Naive thymus-derived CD4-positive, alpha-beta T cell (primary cell): ENCODE results near the gene PRDM2. TPM values are rescaled to one million over a fixed set of nuclear protein-coding genes. Genes with fewer than 3 reads are reported as not detected.

Experiments
- ATAC-seq: fragments of 150-1000 bp; cut with Tn5 transposase; 2 replicates; pipeline ENCODE4 v1.10.0; 2021; ENCODE audit warnings: mild to moderate bottlenecking, moderate library complexity
- CTCF ChIA-PET: fragments of 350-600 bp; sonication (Branson Sonifier 250); formaldehyde crosslinking; loops from one replicate; lab custom pipeline; 2021; ENCODE audit warnings: antibody characterized with exemption; lab: Charles Lee
- POLR2A ChIA-PET: fragments of 350-600 bp; sonication (Branson Sonifier 250); formaldehyde crosslinking; loops from one replicate; lab custom pipeline; 2021; ENCODE audit warnings: antibody characterized with exemption, inconsistent platforms; lab: Charles Lee
- DNase-seq, 9 donors: peaks; one replicate each; pipeline versions ENCODE4 v3.0.0 to v3.0.0-alpha.2; 2020 to 2022; ENCODE audit warnings: mixed read lengths in 1 of 9
- H3K27ac ChIP-seq: one replicate; pipeline ENCODE4 v1.7.0; 2013; ENCODE audit warnings: mild to moderate bottlenecking, low read depth, low read length, moderate library complexity
- H3K27me3 ChIP-seq, 2 donors: one replicate each; pipeline ENCODE4 v1.7.0; 2013; ENCODE audit warnings: low read length in 2 of 2, mild to moderate bottlenecking in 2 of 2, moderate library complexity in 2 of 2; ENCODE audit not compliant: control insufficient read depth in 2 of 2, insufficient read depth in 2 of 2
- H3K36me3 ChIP-seq, 3 experiments: 1 replicate in 2 of 3; 2 replicates in 1 of 3; pipeline ENCODE4 v1.7.0; 2013; ENCODE audit warnings: low read length in 3 of 3, mild to moderate bottlenecking in 3 of 3, moderate library complexity in 1 of 3; ENCODE audit not compliant: insufficient read depth in 3 of 3, control insufficient read depth in 2 of 3
- H3K4me1 ChIP-seq, 2 donors: one replicate each; pipeline ENCODE4 v1.7.0; 2013; ENCODE audit warnings: low read length in 2 of 2, mild to moderate bottlenecking in 2 of 2, moderate library complexity in 1 of 2; ENCODE audit not compliant: control insufficient read depth in 2 of 2, insufficient read depth in 2 of 2
- H3K4me3 ChIP-seq: 2 replicates; pipeline ENCODE4 v1.7.0; 2013; ENCODE audit warnings: mild to moderate bottlenecking, low read length
- H3K9me3 ChIP-seq, 3 experiments: 1 replicate in 2 of 3; 2 replicates in 1 of 3; pipeline ENCODE4 v1.7.0; 2013; ENCODE audit warnings: low read length in 3 of 3; ENCODE audit not compliant: control insufficient read depth in 2 of 3
- H3K27ac Mint-ChIP-seq, 9 donors: one replicate each; pipeline ENCODE4 v1.8.0; 2020 to 2022; ENCODE audit warnings: mixed read lengths in 9 of 9, mild to moderate bottlenecking in 8 of 9, moderate library complexity in 5 of 9, inconsistent platforms in 2 of 9
- H3K27me3 Mint-ChIP-seq, 5 donors: one replicate each; pipeline ENCODE4 v1.8.0; 2021 to 2022; ENCODE audit warnings: mixed read lengths in 5 of 5, mild to moderate bottlenecking in 1 of 5
- H3K36me3 Mint-ChIP-seq, 5 donors: one replicate each; pipeline ENCODE4 v1.8.0; 2020 to 2022; ENCODE audit warnings: mixed read lengths in 5 of 5, mild to moderate bottlenecking in 3 of 5, inconsistent platforms in 1 of 5
- H3K4me1 Mint-ChIP-seq, 7 donors: one replicate each; pipeline ENCODE4 v1.8.0; 2020 to 2022; ENCODE audit warnings: mixed read lengths in 7 of 7, mild to moderate bottlenecking in 3 of 7, inconsistent platforms in 1 of 7
- H3K4me3 Mint-ChIP-seq, 10 donors: one replicate each; pipeline ENCODE4 v1.8.0; 2020 to 2022; ENCODE audit warnings: mild to moderate bottlenecking in 10 of 10, mixed read lengths in 10 of 10, moderate library complexity in 6 of 10, inconsistent platforms in 2 of 10
- H3K9me3 Mint-ChIP-seq, 11 donors: one replicate each; pipeline ENCODE4 v1.8.0; 2020 to 2022; ENCODE audit warnings: mixed read lengths in 11 of 11, mild to moderate bottlenecking in 4 of 11, inconsistent platforms in 1 of 11, moderate library complexity in 1 of 11
- intact Hi-C, 2 donors: fragments of 100-400 bp; cut with micrococcal nuclease; formaldehyde crosslinking; loops; one replicate each; pipeline ENCODE4 v1.15.1; 2023
- polyA plus RNA-seq, 2 donors: library from polyadenylated mRNA; unstranded; fragments of 300-500 nt; fragmentation: Illumina TruSeq; gene quantifications; one replicate each; pipeline ENCODE4 v1.2.3, GENCODE V29; 2021
- total RNA-seq, 6 experiments: library from RNA in 5 of 6; stranded (reverse) in 5 of 6; gene quantifications; 1 replicate in 5 of 6; 2 replicates in 1 of 6; pipeline ENCODE4 v1.2.3 and lab custom pipeline; 2021 to 2026

Gene PRDM2
- total and polyA plus RNA-seq, 7 experiments from 2014 or later = 16.3 to 142 (median 114) TPM

DNA sequence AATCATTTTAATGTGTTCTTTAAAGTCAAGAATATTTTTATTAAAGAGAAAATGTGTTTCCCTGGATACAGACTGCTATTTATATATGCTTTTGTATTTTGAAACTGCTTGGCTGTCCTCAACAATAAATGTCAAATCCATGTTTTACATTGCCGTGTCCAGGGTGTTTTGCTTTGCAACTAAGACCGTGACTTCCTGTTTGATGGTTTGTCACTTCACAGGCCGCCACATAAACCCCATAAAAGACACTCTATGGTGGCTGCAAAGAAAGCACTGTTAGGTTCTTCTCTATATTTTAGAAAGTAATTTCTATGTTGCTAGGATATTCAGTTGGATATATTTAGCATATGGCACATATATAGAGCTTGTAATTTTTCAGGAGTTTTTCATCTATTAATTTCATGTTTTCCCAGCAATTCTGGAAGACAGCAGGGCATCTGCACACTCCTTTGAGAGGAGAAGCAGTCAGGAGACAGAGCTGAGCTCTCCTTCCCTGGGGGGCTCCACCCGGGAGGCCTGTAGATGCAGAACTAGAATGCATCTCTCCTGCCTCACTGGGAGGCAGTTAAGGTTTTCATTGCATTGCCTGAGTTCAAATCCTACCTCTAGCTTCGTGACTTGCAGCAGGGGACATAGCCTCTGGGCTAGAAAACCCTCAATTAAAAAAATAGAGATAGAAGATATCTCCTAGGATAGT, 33.1 kb downstream of the PRDM2 start:
- no peaks in the 10 kb centered on the region for H3K36me3 ChIP-seq
- Mint-ChIP-seq H3K4me1 (peaks cover 43 to 92% (median 85%) of the 10 kb centered on the region in 7 donors), H3K27ac (peak overlapping the region; percentile 87 to 100 (median 97)), H3K27me3 (no peaks in the 10 kb centered on the region), H3K4me3 (peak overlapping the region; percentile 74 to 87 (median 80)), H3K36me3 (peaks cover 0 to 10% (median 0%) of the 10 kb centered on the region in 5 donors), H3K9me3 (peaks cover 0 to 2% (median 0%) of the 10 kb centered on the region in 11 donors)
- POLR2A ChIA-PET = interaction anchor here (0.6 to 14.2 kb wide), 8 partner anchors 10 to 34 kb away, joined by 3 to 206 read pairs (median 10); partner anchors contain the start of gene PRDM2
- ATAC-seq = peak; percentile 36
- peaks cover 47 to 55% of the 10 kb centered on the region in 2 donors for H3K4me1 ChIP-seq
- H3K27me3 ChIP-seq = no peaks in the 10 kb centered on the region
- DNase-seq = peak in 7 of 9 donors; percentile 51 to 77 (median 66)
- intact Hi-C loops = loop anchor here in 1 of 2 donors (5.0 kb wide), 1 partner anchor 34 kb away; no protein-coding TSS in a partner anchor
- peak overlapping the region; percentile 81 for H3K27ac ChIP-seq
- peak overlapping the region; percentile 19 for H3K4me3 ChIP-seq
- CTCF ChIA-PET = interaction anchor here (0.8 to 1.4 kb wide), 3 partner anchors 16 to 45 kb away, joined by 4 to 5 read pairs (median 4); no protein-coding TSS in a partner anchor
- no peaks in the 10 kb centered on the region for H3K9me3 ChIP-seq

DNA sequence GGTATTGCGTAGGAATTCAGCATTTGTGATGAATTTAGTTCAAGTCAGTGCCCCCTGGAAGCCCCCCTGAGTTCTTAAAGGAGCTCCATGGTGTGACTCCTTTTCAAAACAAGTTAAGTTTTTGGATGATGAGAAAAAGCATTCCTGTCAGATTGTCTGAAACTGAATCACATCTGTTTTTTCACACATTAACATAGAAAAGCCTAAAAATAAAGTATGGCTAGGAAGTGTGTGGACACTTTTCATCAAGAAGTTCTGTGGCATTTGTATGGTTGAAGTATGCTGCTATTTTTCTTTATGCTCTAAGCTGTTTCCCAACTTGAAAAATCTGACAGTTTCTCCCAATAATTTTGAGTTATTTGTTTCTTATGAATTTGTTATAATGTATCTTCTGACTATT, 33.7 kb downstream of the PRDM2 start:
- peaks cover 0 to 2% (median 0%) of the 10 kb centered on the region in 11 donors for H3K9me3 Mint-ChIP-seq
- intact Hi-C loops = loop anchor here in 1 of 2 donors (5.0 kb wide), 1 partner anchor 34 kb away; no protein-coding TSS in a partner anchor
- Histone ChIP-seq H3K36me3 (no peaks in the 10 kb centered on the region), H3K27me3 (no peaks in the 10 kb centered on the region), H3K9me3 (no peaks in the 10 kb centered on the region), H3K4me3 (peak overlapping the region; percentile 19), H3K4me1 (peaks cover 47 to 55% of the 10 kb centered on the region in 2 donors), H3K27ac (peak overlapping the region; percentile 81)
- H3K27me3 Mint-ChIP-seq = no peaks in the 10 kb centered on the region
- no peak for DNase-seq
- H3K4me1 Mint-ChIP-seq = peaks cover 43 to 88% (median 86%) of the 10 kb centered on the region in 7 donors
- ATAC-seq = no peak
- peak overlapping the region; percentile 74 to 87 (median 80) for H3K4me3 Mint-ChIP-seq
- ChIA-PET CTCF (interaction anchor here (0.8 kb wide), 1 partner anchor 15 kb away, joined by 4 read pairs; no protein-coding TSS in a partner anchor), POLR2A (interaction anchor here (1.3 to 14.2 kb wide), 6 partner anchors 10 to 35 kb away, joined by 3 to 206 read pairs (median 11); partner anchors contain the start of gene PRDM2)
- peak overlapping the region; percentile 87 to 100 (median 97) for H3K27ac Mint-ChIP-seq
- peaks cover 0 to 10% (median 0%) of the 10 kb centered on the region in 5 donors for H3K36me3 Mint-ChIP-seq

DNA sequence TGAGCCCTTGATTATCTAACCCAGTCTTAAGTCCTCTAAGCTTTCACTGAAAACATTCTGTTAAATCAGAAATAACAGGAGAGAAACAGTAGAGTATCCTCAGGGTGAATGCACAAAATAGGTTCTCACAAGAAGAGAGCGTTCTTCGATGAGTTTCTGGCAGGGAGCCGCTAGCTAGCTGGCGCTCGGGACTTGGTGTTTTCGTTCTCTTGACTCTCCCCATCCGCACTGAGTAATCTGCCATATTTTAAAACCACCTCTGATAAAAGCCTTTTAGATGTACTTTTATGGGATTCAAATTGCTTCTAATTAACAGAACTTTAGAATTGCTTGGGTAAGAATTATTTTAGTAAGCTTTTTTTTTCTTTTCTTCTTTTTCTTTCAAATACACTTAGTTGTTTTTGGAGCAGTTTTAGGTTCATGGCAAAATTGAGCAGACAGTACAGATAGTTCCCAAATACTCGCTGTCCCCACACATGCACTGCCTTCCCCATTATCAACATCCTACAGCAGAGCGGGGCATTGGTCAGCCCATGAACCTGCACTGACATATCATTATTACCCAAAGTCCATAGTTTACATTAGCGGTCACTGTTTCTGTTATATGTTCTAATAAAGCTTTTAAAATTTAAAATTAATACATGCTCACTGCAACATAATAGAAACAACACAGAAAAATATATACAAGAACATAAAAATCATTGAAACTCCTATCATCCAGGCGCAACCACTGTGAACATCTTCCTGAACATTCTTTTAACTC, 35.4 kb downstream of the PRDM2 start:
- ATAC-seq (no peak), DNase-seq (no peak)
- H3K27me3 ChIP-seq = no peaks in the 10 kb centered on the region
- H3K4me1 ChIP-seq = peaks cover 43 to 45% of the 10 kb centered on the region in 2 donors
- intact Hi-C loops = no loop called here
- peak overlapping the region in 8 of 9 donors; percentile 96 to 100 (median 98) for H3K27ac Mint-ChIP-seq
- peak overlapping the region; percentile 81 for H3K27ac ChIP-seq
- ChIA-PET CTCF (interaction anchor here (1.4 kb wide), 1 partner anchor 12 kb away, joined by 3 read pairs; no protein-coding TSS in a partner anchor), POLR2A (interaction anchor here (1.0 to 14.2 kb wide), 4 partner anchors 10 to 39 kb away, joined by 4 to 206 read pairs (median 7); no protein-coding TSS in a partner anchor)
- peaks cover 0 to 2% (median 0%) of the 10 kb centered on the region in 11 donors for H3K9me3 Mint-ChIP-seq
- peak overlapping the region in 6 of 10 donors; percentile 7 to 80 (median 32) for H3K4me3 Mint-ChIP-seq
- H3K27me3 Mint-ChIP-seq = no peaks in the 10 kb centered on the region
- H3K9me3 ChIP-seq = no peaks in the 10 kb centered on the region
- no peak overlapping the region for H3K4me3 ChIP-seq
- no peaks in the 10 kb centered on the region for H3K36me3 ChIP-seq
- H3K36me3 Mint-ChIP-seq = peaks cover 0 to 10% (median under 1%) of the 10 kb centered on the region in 5 donors
- H3K4me1 Mint-ChIP-seq = peaks cover 44 to 78% (median 75%) of the 10 kb centered on the region in 7 donors

DNA sequence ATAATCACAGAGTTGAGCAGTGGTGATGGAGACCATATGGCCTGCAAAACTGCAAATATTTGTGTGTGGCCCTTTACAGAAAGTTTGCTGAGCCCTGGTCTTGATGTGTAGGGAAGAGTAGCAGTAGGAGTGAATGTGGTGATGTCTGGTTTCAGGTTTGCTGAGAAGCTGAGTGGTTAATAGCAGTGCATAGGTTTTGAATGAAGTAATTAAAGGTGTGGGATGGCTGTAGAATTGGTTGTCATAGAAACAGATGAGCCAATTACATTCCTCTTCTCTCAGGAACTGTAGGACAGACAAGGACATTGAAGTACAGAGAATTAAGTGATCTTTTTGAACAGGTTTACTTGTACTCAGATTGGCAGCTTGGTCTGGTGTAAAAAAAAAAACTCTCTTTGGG, 37.4 kb downstream of the PRDM2 start:
- intact Hi-C loops = no loop called here
- ChIA-PET POLR2A (interaction anchor here (0.5 to 14.2 kb wide), 4 partner anchors 11 to 23 kb away, joined by 3 to 206 read pairs (median 4); no protein-coding TSS in a partner anchor), CTCF (no interaction called here)
- H3K4me1 ChIP-seq = peaks cover 28 to 31% of the 10 kb centered on the region in 2 donors
- H3K4me1 Mint-ChIP-seq = peaks cover 37 to 66% (median 63%) of the 10 kb centered on the region in 7 donors
- no peaks in the 10 kb centered on the region for H3K27me3 ChIP-seq
- no peak for DNase-seq
- H3K36me3 ChIP-seq = peaks cover 0 to 4% (median 0%) of the 10 kb centered on the region in 3 experiments
- ATAC-seq = peak; percentile 30
- peaks cover 0 to 13% (median 6%) of the 10 kb centered on the region in 5 donors for H3K36me3 Mint-ChIP-seq
- H3K27me3 Mint-ChIP-seq = no peaks in the 10 kb centered on the region
- peak overlapping the region in 8 of 9 donors; percentile 66 to 84 (median 74) for H3K27ac Mint-ChIP-seq
- no peaks in the 10 kb centered on the region for H3K9me3 ChIP-seq
- H3K4me3 Mint-ChIP-seq = peak overlapping the region in 1 of 10 donors; percentile 10
- peaks cover 0 to 2% (median 0%) of the 10 kb centered on the region in 11 donors for H3K9me3 Mint-ChIP-seq
- peak overlapping the region; percentile 16 for H3K27ac ChIP-seq
- H3K4me3 ChIP-seq = no peak overlapping the region

DNA sequence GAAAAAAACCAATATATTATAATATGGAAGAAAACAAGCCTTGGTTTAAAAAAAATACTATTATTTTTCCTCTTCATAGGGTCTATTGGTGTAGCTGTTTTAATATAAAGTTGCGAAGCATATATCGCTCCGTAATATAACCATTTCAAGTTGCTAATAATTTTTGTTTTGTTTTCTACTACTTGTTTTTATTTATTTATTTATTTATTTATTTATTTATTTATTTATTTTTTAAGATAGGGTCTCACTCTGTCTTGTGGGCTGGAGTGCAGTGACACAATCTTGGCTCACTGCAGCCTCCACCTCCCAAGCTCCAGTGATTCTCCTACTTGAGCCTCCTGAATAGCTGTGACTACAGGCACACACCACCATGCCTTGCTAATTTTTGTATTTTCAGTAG, 46.4 kb downstream of the PRDM2 start:
- ATAC-seq (no peak), DNase-seq (no peak)
- Mint-ChIP-seq H3K27ac (peak overlapping the region in 1 of 9 donors; percentile 50), H3K4me3 (no peak overlapping the region), H3K27me3 (no peaks in the 10 kb centered on the region), H3K36me3 (peaks cover 0 to 28% (median 20%) of the 10 kb centered on the region in 5 donors), H3K9me3 (peaks cover 0 to 3% (median 0%) of the 10 kb centered on the region in 11 donors), H3K4me1 (peaks cover 7 to 47% (median 29%) of the 10 kb centered on the region in 7 donors)
- H3K27me3 ChIP-seq = no peaks in the 10 kb centered on the region
- H3K9me3 ChIP-seq = no peaks in the 10 kb centered on the region
- no peak overlapping the region for H3K27ac ChIP-seq
- intact Hi-C loops = no loop called here
- POLR2A ChIA-PET = interaction anchor here (0.5 to 4.5 kb wide), 3 partner anchors 15 to 47 kb away, joined by 3 to 206 read pairs (median 6); no protein-coding TSS in a partner anchor
- peaks cover 0 to 10% (median 0%) of the 10 kb centered on the region in 3 experiments for H3K36me3 ChIP-seq
- H3K4me3 ChIP-seq = no peak overlapping the region
- H3K4me1 ChIP-seq = peaks cover 18 to 19% of the 10 kb centered on the region in 2 donors
- CTCF ChIA-PET = interaction anchor here (1.0 kb wide), 1 partner anchor 16 kb away, joined by 3 read pairs; no protein-coding TSS in a partner anchor
